HFFc6 (cell line): ENCODE measurements around the gene MARK3. TPM values are rescaled to one million over a fixed set of nuclear protein-coding genes. Genes with fewer than 3 reads are reported as not detected.
A peak's percentile ranks its signal among the peaks of the same experiment; 100 is the strongest.

Experiments
- DNase-seq: peaks from one replicate; pipeline ENCODE4 v3.0.0-alpha.2; 2018
- H3K27ac Mint-ChIP-seq: 2 replicates; pipeline ENCODE4 v1.8.0; 2020; ENCODE audit warnings: mild to moderate bottlenecking, mixed read lengths
- H3K27me3 Mint-ChIP-seq: 2 replicates; pipeline ENCODE4 v1.8.0; 2021; ENCODE audit warnings: mild to moderate bottlenecking, moderate library complexity, mixed read lengths; ENCODE audit not compliant: insufficient read depth
- H3K36me3 Mint-ChIP-seq: 2 replicates; pipeline ENCODE4 v1.8.0; 2021; ENCODE audit warnings: low read depth, mixed read lengths
- H3K4me1 Mint-ChIP-seq: 2 replicates; pipeline ENCODE4 v1.8.0; 2020; ENCODE audit warnings: low read depth, mixed read lengths
- H3K4me3 Mint-ChIP-seq: 2 replicates; pipeline ENCODE4 v1.8.0; 2020; ENCODE audit warnings: mild to moderate bottlenecking, moderate library complexity, mixed read lengths
- H3K9me3 Mint-ChIP-seq: 2 replicates; pipeline ENCODE4 v1.8.0; 2020; ENCODE audit warnings: mild to moderate bottlenecking, mixed read lengths
- total RNA-seq, 6 experiments: library from RNA; stranded (reverse); fragmentation: NEBNext Ultra II Directional; extraction: Animal tissue kit (Norgen Biotek cat#: 25700); gene quantifications; 2 replicates in 1 of 6; 3 replicates in 5 of 6; pipeline ENCODE4 v1.2.3, GENCODE V29; 2021
- TF ChIP-seq, protein P1 (sequence below): fragments of 200-600 bp; sonication (generic); IDR thresholded peaks from 2 replicates; pipeline ENCODE4 v1.5.0; 2021; ENCODE audit warnings: antibody characterized with exemption, mild to moderate bottlenecking

Gene MARK3
- total RNA-seq, 6 experiments from 2014 or later = 57.4 to 71.8 (median 65.7) TPM

DNA sequence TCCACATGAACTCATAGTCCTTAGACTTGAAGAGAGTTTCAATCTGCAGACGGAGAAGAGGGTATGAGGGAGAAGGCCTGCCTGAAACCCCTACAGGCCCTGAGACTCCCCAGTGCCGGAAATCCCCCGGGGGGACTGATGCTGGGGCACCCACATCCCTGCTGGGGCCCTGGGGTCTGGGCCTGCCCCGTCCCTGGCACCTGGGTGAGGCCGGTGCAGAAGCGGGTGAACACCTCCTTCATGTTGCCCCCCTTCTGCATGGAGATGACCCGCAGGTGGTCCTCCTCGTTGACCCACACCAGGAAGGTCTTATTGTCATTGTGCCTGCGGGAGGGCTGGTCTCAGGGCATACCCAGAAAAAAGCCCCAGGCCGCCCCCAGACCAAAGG is 135.0 kb downstream of the MARK3 start:
- Mint-ChIP-seq H3K9me3 (no peaks in the 10 kb centered on the region), H3K4me3 (no peak overlapping the region), H3K27me3 (peaks cover 10% of the 10 kb centered on the region), H3K4me1 (peaks cover 27% of the 10 kb centered on the region), H3K36me3 (no peaks in the 10 kb centered on the region), H3K27ac (no peak overlapping the region)
- TF ChIP-seq, protein P1, sequence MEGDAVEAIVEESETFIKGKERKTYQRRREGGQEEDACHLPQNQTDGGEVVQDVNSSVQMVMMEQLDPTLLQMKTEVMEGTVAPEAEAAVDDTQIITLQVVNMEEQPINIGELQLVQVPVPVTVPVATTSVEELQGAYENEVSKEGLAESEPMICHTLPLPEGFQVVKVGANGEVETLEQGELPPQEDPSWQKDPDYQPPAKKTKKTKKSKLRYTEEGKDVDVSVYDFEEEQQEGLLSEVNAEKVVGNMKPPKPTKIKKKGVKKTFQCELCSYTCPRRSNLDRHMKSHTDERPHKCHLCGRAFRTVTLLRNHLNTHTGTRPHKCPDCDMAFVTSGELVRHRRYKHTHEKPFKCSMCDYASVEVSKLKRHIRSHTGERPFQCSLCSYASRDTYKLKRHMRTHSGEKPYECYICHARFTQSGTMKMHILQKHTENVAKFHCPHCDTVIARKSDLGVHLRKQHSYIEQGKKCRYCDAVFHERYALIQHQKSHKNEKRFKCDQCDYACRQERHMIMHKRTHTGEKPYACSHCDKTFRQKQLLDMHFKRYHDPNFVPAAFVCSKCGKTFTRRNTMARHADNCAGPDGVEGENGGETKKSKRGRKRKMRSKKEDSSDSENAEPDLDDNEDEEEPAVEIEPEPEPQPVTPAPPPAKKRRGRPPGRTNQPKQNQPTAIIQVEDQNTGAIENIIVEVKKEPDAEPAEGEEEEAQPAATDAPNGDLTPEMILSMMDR = no peak
- DNase-seq = no peak

DNA sequence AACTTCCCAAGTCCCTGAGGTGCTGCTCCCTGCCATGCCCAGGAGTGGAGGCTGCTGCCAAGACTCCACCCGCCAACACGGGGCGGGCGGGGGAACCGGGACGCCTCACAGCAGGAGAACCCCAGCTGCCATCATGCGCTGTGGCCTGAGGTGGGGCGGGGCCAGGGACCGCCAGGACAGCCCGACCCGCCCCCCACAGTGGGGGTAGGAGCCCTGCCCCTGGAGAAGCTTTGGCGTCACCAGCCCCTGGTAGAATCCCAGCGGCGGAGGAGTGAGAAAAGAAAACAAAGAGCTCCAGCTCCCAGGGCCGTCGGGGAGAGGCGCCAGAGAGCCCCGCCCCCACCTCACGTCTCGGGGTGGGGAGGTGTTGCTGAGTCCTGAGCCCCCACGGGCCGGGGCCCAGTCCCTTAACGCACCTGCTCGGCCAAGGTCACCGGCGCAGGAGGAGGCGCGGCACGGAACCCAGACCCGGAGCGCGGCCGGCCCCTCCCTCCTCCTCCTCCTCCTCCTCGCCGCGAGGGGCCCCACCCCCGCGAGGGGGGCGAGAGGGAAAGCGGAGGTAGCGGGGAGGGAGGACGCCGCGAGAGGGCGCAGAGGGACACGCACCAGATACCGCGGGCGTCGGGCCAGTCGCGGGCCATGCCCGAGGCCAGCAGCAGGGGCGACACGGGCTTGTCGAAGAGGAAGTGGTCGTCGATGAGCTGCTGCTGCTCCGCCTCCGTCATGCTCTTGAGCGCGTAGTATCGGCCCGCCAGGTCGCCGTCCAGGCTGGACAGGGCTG is 135.6 kb downstream of the MARK3 start:
- TF ChIP-seq, protein P1 = peak; percentile 68
- H3K36me3 Mint-ChIP-seq = no peaks in the 10 kb centered on the region
- no peaks in the 10 kb centered on the region for H3K9me3 Mint-ChIP-seq
- H3K27me3 Mint-ChIP-seq = peaks cover 13% of the 10 kb centered on the region
- no peak overlapping the region for H3K27ac Mint-ChIP-seq
- DNase-seq = no peak
- peaks cover 27% of the 10 kb centered on the region for H3K4me1 Mint-ChIP-seq
- H3K4me3 Mint-ChIP-seq = peak overlapping the region; percentile 32; the same call in 1 of the 2 replicates

DNA sequence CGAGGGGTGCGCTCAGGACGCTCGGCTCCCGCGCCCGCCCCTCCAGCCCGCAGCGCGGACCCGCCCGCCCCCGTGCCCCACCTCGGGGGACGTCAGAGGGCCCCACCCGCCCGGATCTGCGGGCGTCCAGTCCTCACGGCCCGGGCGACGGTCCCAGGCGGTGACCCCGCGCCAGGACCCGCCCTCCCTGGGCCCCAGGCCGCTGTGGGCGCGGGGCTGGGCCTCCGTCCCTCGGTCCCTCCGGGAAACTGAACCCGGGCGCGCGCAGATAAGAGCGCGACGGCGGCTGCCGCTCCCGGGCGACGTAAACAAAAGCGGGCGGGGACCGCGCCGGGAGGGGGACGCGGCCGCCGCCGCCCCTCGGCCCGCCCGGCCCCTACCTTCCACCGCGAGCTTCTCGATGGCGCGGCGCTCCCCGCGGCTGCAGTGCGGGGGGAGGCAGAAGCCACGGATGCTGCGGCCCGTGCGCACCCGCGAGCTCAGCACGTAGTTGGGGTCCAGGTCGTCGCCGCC is 136.3 kb downstream of the MARK3 start:
- DNase-seq = no peak
- no peak overlapping the region; the same call in 1 of the 2 replicates for H3K4me3 Mint-ChIP-seq
- peaks cover 10% of the 10 kb centered on the region for H3K27me3 Mint-ChIP-seq
- no peaks in the 10 kb centered on the region for H3K36me3 Mint-ChIP-seq
- peaks cover 27% of the 10 kb centered on the region for H3K4me1 Mint-ChIP-seq
- no peak overlapping the region for H3K27ac Mint-ChIP-seq
- no peaks in the 10 kb centered on the region for H3K9me3 Mint-ChIP-seq
- TF ChIP-seq, protein P1 = peak; percentile 9; the same call in 1 of the 2 replicates

DNA sequence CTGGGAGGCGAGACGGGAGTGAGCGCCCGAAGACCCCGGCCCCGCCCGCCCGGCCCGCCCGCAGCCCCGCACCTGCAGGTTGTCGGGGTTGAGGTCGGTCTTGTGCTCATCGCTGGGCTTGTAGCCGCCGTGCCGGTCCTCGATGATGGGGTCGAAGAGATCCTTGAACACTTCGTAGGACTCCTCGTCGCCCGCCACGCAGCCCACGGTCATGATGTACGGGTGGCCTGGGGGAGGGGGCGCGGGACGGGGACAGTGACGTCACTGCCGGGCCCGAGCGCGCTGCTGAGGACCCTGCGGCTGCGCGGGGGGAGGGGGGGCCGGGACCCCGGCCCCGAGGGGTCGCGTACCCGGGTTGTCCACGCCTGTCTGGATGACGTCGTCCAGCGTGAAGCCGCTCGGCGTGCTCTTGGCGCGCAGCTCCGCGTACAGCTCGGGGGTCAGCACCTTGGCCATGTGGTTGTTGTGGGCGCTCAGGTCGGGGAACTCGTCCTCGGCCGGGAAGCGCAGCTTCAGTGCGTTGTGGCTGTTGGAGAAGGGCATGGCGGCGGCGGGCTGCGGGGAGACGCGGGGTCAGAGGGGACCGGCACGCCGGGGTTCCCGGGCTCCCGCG is 136.8 kb downstream of the MARK3 start:
- Mint-ChIP-seq H3K4me1 (peaks cover 30% of the 10 kb centered on the region), H3K9me3 (no peaks in the 10 kb centered on the region), H3K27me3 (peaks cover 10% of the 10 kb centered on the region), H3K36me3 (no peaks in the 10 kb centered on the region), H3K27ac (no peak overlapping the region), H3K4me3 (no peak overlapping the region)
- TF ChIP-seq, protein P1 = no peak
- no peak for DNase-seq

DNA sequence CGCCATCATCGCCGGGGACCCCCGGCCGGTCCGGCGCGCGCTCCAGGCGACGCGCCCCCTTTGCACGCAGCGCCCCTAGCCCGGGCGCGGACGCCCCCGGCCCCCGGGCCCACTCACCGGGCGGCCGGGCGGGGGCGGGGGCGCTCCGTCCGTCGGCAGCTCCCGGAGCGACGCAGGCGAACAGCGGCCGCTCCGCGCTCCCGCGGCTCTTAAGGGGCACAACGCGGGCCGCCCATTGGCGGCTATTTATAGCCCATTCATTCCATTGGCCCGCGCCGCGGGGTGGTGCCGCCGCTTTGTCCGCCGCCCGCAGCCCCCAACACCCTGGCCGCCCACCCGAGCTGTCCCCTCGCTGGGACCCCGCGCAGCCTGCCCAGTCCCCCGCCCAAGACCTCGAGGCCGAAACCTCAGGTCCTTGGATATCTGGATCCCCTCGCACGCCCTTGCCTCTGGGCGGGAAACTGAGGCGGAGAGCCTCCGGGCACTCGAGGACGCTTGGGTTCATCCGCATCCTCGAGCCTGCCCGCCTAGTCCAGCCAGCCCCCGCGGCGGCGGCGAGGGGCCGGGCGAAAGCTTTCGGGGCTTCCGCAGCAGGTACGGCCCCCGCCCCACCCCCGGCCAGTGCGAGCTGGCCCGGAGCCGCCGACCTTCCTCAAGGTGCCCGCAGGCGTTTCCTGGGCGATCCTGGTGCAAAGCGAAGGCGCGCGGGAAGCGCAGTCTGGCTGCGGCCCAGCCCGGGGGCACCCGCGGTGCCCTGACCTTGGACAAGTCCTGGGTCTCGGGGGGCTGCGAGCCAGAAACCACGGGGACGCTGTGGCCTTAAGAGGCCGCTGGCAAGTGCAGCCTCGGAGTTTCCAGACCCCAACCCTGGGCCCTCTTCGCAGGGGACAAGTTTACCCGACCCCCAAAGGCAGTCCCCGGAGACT is 137.7 kb downstream of the MARK3 start, which contains the start of gene CKB:
CKB (minus strand) TSS at position 182 of the 926 bp plus-strand sequence. CDS start 337 bp downstream, outside the sequence.
- H3K27me3 Mint-ChIP-seq = peaks cover 8% of the 10 kb centered on the region
- no peaks in the 10 kb centered on the region for H3K9me3 Mint-ChIP-seq
- H3K27ac Mint-ChIP-seq = no peak within 1 kb of the TSS
- DNase-seq = no peak
- peaks cover 31% of the 10 kb centered on the region for H3K4me1 Mint-ChIP-seq
- TF ChIP-seq, protein P1 = no peak
- no peaks in the 10 kb centered on the region for H3K36me3 Mint-ChIP-seq
- no peak within 1 kb of the TSS for H3K4me3 Mint-ChIP-seq
